CD8-positive, alpha-beta memory T cell (primary cell): ENCODE data around the gene ATP5F1D. TPM values are rescaled to one million over a fixed set of nuclear protein-coding genes. Genes with fewer than 3 reads are reported as not detected.

Experiments
- CTCF ChIA-PET: fragments of 350-600 bp; sonication (Branson Sonifier 250); formaldehyde crosslinking; loops from one replicate; lab custom pipeline; 2021; ENCODE audit warnings: antibody characterized with exemption; lab: Charles Lee
- POLR2A ChIA-PET: fragments of 350-600 bp; sonication (Branson Sonifier 250); formaldehyde crosslinking; loops from one replicate; lab custom pipeline; 2021; ENCODE audit warnings: antibody characterized with exemption; lab: Charles Lee
- DNase-seq, 5 donors: peaks; one replicate each; pipeline versions ENCODE4 v3.0.0 to v3.0.0-alpha.2; 2020 to 2022; ENCODE audit warnings: mixed read lengths in 1 of 5
- H3K27ac ChIP-seq: one replicate; pipeline ENCODE4 v1.7.0; 2013; ENCODE audit warnings: low read depth, mild to moderate bottlenecking, low read length, moderate library complexity
- H3K27me3 ChIP-seq: 2 replicates; pipeline ENCODE4 v1.7.0; 2013; ENCODE audit warnings: low read length, mild to moderate bottlenecking; ENCODE audit not compliant: insufficient read depth, poor library complexity, severe bottlenecking
- H3K36me3 ChIP-seq: 2 replicates; pipeline ENCODE4 v1.7.0; 2013; ENCODE audit warnings: mild to moderate bottlenecking, low read length, moderate library complexity; ENCODE audit not compliant: insufficient read depth
- H3K4me1 ChIP-seq: 2 replicates; pipeline ENCODE4 v1.7.0; 2013; ENCODE audit warnings: mild to moderate bottlenecking, low read length, moderate library complexity; ENCODE audit not compliant: insufficient read depth
- H3K4me3 ChIP-seq: 2 replicates; pipeline ENCODE4 v1.7.0; 2013; ENCODE audit warnings: mild to moderate bottlenecking, low read length
- H3K9me3 ChIP-seq: 2 replicates; pipeline ENCODE4 v1.7.0; 2013; ENCODE audit warnings: mild to moderate bottlenecking, low read length
- H3K27ac Mint-ChIP-seq, 8 donors: one replicate each; pipeline ENCODE4 v1.8.0; 2020 to 2021; ENCODE audit warnings: mixed read lengths in 8 of 8, mild to moderate bottlenecking in 6 of 8, inconsistent platforms in 3 of 8, moderate library complexity in 3 of 8
- H3K27me3 Mint-ChIP-seq, 2 donors: one replicate each; pipeline ENCODE4 v1.8.0; 2020 to 2021; ENCODE audit warnings: mixed read lengths in 2 of 2, mild to moderate bottlenecking in 1 of 2, moderate library complexity in 1 of 2
- H3K36me3 Mint-ChIP-seq, 3 donors: one replicate each; pipeline ENCODE4 v1.8.0; 2020 to 2021; ENCODE audit warnings: mixed read lengths in 3 of 3, inconsistent platforms in 1 of 3, mild to moderate bottlenecking in 1 of 3
- H3K4me1 Mint-ChIP-seq, 3 donors: one replicate each; pipeline ENCODE4 v1.8.0; 2020 to 2021; ENCODE audit warnings: mixed read lengths in 3 of 3, inconsistent platforms in 1 of 3, mild to moderate bottlenecking in 1 of 3
- H3K4me3 Mint-ChIP-seq, 7 donors: one replicate each; pipeline ENCODE4 v1.8.0; 2020 to 2021; ENCODE audit warnings: mixed read lengths in 7 of 7, mild to moderate bottlenecking in 6 of 7, moderate library complexity in 4 of 7, inconsistent platforms in 2 of 7
- H3K9me3 Mint-ChIP-seq, 5 donors: one replicate each; pipeline ENCODE4 v1.8.0; 2020 to 2022; ENCODE audit warnings: mixed read lengths in 5 of 5, mild to moderate bottlenecking in 3 of 5, moderate library complexity in 2 of 5, inconsistent platforms in 1 of 5
- polyA plus RNA-seq: library from polyadenylated mRNA; unstranded; fragments of 300-500 nt; fragmentation: Illumina TruSeq; gene quantifications from one replicate; pipeline ENCODE4 v1.2.3, GENCODE V29; 2021
- total RNA-seq, 2 experiments: library from RNA; stranded (reverse); gene quantifications; one replicate each; pipeline ENCODE4 v1.2.3, GENCODE V29; 2021

The ATP5F1D gene
- total and polyA plus RNA-seq, 3 experiments from 2014 or later: 179 to 271 (median 180) TPM

- Mint-ChIP-seq H3K27ac (peak overlapping the region; percentile 98 to 100 (median 100)), H3K27me3 (peaks cover 0 to 5% of the 10 kb centered on the region in 2 donors), H3K36me3 (peaks cover 4 to 21% (median 4%) of the 10 kb centered on the region in 3 donors), H3K4me1 (peaks cover 47 to 76% (median 49%) of the 10 kb centered on the region in 3 donors), H3K4me3 (peak overlapping the region; percentile 89 to 96 (median 92)), H3K9me3 (no peaks in the 10 kb centered on the region)
- DNase-seq: peak; percentile 44 to 69 (median 51)
- H3K27ac ChIP-seq: peak overlapping the region; percentile 98
- ChIA-PET CTCF (interaction anchor here (1.0 to 10.3 kb wide), 5 partner anchors 9 to 62 kb away, joined by 3 to 484 read pairs (median 3); partner anchors contain the start of gene ATP5F1D), POLR2A (interaction anchor here (1.0 to 2.0 kb wide), 6 partner anchors 9 to 18 kb away, joined by 3 to 8 read pairs (median 6); partner anchors contain the start of gene FAM174C)
- peak overlapping the region; percentile 95 for H3K4me3 ChIP-seq
- no peaks in the 10 kb centered on the region for H3K27me3 ChIP-seq
- no peaks in the 10 kb centered on the region for H3K9me3 ChIP-seq
- peaks cover 8% of the 10 kb centered on the region for H3K36me3 ChIP-seq
- peaks cover 66% of the 10 kb centered on the region for H3K4me1 ChIP-seq
Observed at GRCh38 chr19:1261798-1262622, 20.5 kb downstream of the ATP5F1D start.

GRCh38 chr19:1262623-1263123 lies 21.1 kb downstream of the ATP5F1D start:
- Mint-ChIP-seq H3K4me1 (peaks cover 49 to 77% (median 49%) of the 10 kb centered on the region in 3 donors), H3K4me3 (peak overlapping the region in 6 of 7 donors; percentile 23 to 65 (median 47)), H3K27ac (peak overlapping the region; percentile 52 to 91 (median 75)), H3K9me3 (no peaks in the 10 kb centered on the region), H3K27me3 (peaks cover 0 to 5% of the 10 kb centered on the region in 2 donors), H3K36me3 (peaks cover 0 to 17% (median under 1%) of the 10 kb centered on the region in 3 donors)
- ChIA-PET POLR2A (interaction anchor here (0.6 to 1.9 kb wide), 3 partner anchors 9 to 19 kb away, joined by 6 to 8 read pairs (median 6); no protein-coding TSS in a partner anchor), CTCF (interaction anchor here (1.0 to 10.3 kb wide), 4 partner anchors 11 to 63 kb away, joined by 3 to 484 read pairs (median 3); partner anchors contain the start of gene ATP5F1D)
- Histone ChIP-seq H3K27ac (peak overlapping the region; percentile 98), H3K4me3 (no peak overlapping the region), H3K9me3 (no peaks in the 10 kb centered on the region), H3K4me1 (peaks cover 67% of the 10 kb centered on the region), H3K36me3 (peaks cover 5% of the 10 kb centered on the region), H3K27me3 (no peaks in the 10 kb centered on the region)
- DNase-seq: no peak

- ChIA-PET CTCF (interaction anchor here (1.0 to 10.3 kb wide), 3 partner anchors 10 to 19 kb away, joined by 3 to 484 read pairs (median 5); partner anchors contain the start of gene ATP5F1D), POLR2A (interaction anchor here (0.6 to 1.9 kb wide), 2 partner anchors 17 to 19 kb away, joined by 6 read pairs; no protein-coding TSS in a partner anchor)
- no peak for DNase-seq
- H3K27ac Mint-ChIP-seq: peak overlapping the region; percentile 61 to 91 (median 73)
- H3K4me1 Mint-ChIP-seq: peaks cover 43 to 77% (median 47%) of the 10 kb centered on the region in 3 donors
- peaks cover 0 to 11% (median 0%) of the 10 kb centered on the region in 3 donors for H3K36me3 Mint-ChIP-seq
- Histone ChIP-seq H3K27me3 (no peaks in the 10 kb centered on the region), H3K4me3 (no peak overlapping the region), H3K4me1 (peaks cover 67% of the 10 kb centered on the region), H3K36me3 (peaks cover under 1% of the 10 kb centered on the region), H3K9me3 (no peaks in the 10 kb centered on the region), H3K27ac (no peak overlapping the region)
- no peaks in the 10 kb centered on the region for H3K9me3 Mint-ChIP-seq
- peak overlapping the region; percentile 17 to 65 (median 39) for H3K4me3 Mint-ChIP-seq
- peaks cover 0 to 5% of the 10 kb centered on the region in 2 donors for H3K27me3 Mint-ChIP-seq
Observed at GRCh38 chr19:1263188-1263587, 21.6 kb downstream of the ATP5F1D start.

GRCh38 chr19:1264801-1265614 lies 23.5 kb downstream of the ATP5F1D start:
- ChIA-PET POLR2A (interaction anchor here (1.8 to 5.0 kb wide), 3 partner anchors 10 to 20 kb away, joined by 7 to 280 read pairs (median 56); no protein-coding TSS in a partner anchor), CTCF (interaction anchor here (1.5 to 10.3 kb wide), 3 partner anchors 10 to 188 kb away, joined by 11 to 484 read pairs (median 99); partner anchors contain the start of gene ATP5F1D)
- no peaks in the 10 kb centered on the region for H3K27me3 ChIP-seq
- H3K36me3 ChIP-seq: no peaks in the 10 kb centered on the region
- peaks cover 0 to 2% of the 10 kb centered on the region in 2 donors for H3K27me3 Mint-ChIP-seq
- no peaks in the 10 kb centered on the region for H3K9me3 Mint-ChIP-seq
- peaks cover 59% of the 10 kb centered on the region for H3K4me1 ChIP-seq
- no peak for DNase-seq
- H3K9me3 ChIP-seq: no peaks in the 10 kb centered on the region
- peaks cover 34 to 72% (median 37%) of the 10 kb centered on the region in 3 donors for H3K4me1 Mint-ChIP-seq
- H3K36me3 Mint-ChIP-seq: peaks cover under 1 to 6% (median under 1%) of the 10 kb centered on the region in 3 donors
- peak overlapping the region; percentile 4 for H3K27ac ChIP-seq
- no peak overlapping the region for H3K4me3 ChIP-seq
- peak overlapping the region in 7 of 8 donors; percentile 68 to 91 (median 86) for H3K27ac Mint-ChIP-seq
- H3K4me3 Mint-ChIP-seq: peak overlapping the region; percentile 16 to 84 (median 52)

- H3K4me3 ChIP-seq: peak overlapping the region; percentile 62
- ChIA-PET CTCF (interaction anchor here (1.1 to 10.3 kb wide), 7 partner anchors 10 to 240 kb away, joined by 3 to 484 read pairs (median 8); partner anchors contain the start of genes ATP5F1D, CNN2 and FAM174C), POLR2A (interaction anchor here (1.8 to 5.0 kb wide), 4 partner anchors 10 to 21 kb away, joined by 7 to 280 read pairs (median 37); partner anchors contain the start of gene FAM174C)
- no peaks in the 10 kb centered on the region for H3K9me3 Mint-ChIP-seq
- peaks cover 59% of the 10 kb centered on the region for H3K4me1 ChIP-seq
- H3K36me3 Mint-ChIP-seq: peaks cover 3 to 13% (median 3%) of the 10 kb centered on the region in 3 donors
- H3K36me3 ChIP-seq: no peaks in the 10 kb centered on the region
- peak in 4 of 5 donors; percentile 38 to 85 (median 42) for DNase-seq
- no peaks in the 10 kb centered on the region for H3K9me3 ChIP-seq
- peaks cover 40 to 74% (median 43%) of the 10 kb centered on the region in 3 donors for H3K4me1 Mint-ChIP-seq
- H3K4me3 Mint-ChIP-seq: peak overlapping the region; percentile 38 to 88 (median 68)
- peak overlapping the region; percentile 73 for H3K27ac ChIP-seq
- H3K27me3 Mint-ChIP-seq: peaks cover 0 to 4% of the 10 kb centered on the region in 2 donors
- no peaks in the 10 kb centered on the region for H3K27me3 ChIP-seq
- peak overlapping the region; percentile 33 to 96 (median 80) for H3K27ac Mint-ChIP-seq
Observed at GRCh38 chr19:1265615-1266128, 24.1 kb downstream of the ATP5F1D start.

GRCh38 chr19:1266129-1266915 lies 24.8 kb downstream of the ATP5F1D start:
- POLR2A ChIA-PET: interaction anchor here (0.5 to 5.0 kb wide), 10 partner anchors 9 to 198 kb away, joined by 3 to 280 read pairs (median 7); partner anchors contain the start of genes ATP5F1D and FAM174C
- CTCF ChIA-PET: interaction anchor here (0.8 to 10.3 kb wide), 16 partner anchors 9 to 359 kb away, joined by 3 to 484 read pairs (median 4); partner anchors contain the start of genes ATP5F1D, CNN2, FAM174C and NDUFS7
- H3K27ac ChIP-seq: peak overlapping the region; percentile 73
- DNase-seq: peak; percentile 74 to 92 (median 86)
- Mint-ChIP-seq H3K36me3 (peaks cover 3 to 19% (median 3%) of the 10 kb centered on the region in 3 donors), H3K27me3 (peaks cover 0 to 4% of the 10 kb centered on the region in 2 donors), H3K4me3 (peak overlapping the region; percentile 41 to 88 (median 68)), H3K27ac (peak overlapping the region; percentile 76 to 96 (median 81)), H3K9me3 (no peaks in the 10 kb centered on the region), H3K4me1 (peaks cover 45 to 76% (median 48%) of the 10 kb centered on the region in 3 donors)
- no peaks in the 10 kb centered on the region for H3K27me3 ChIP-seq
- peak overlapping the region; percentile 62 for H3K4me3 ChIP-seq
- H3K36me3 ChIP-seq: peaks cover 6% of the 10 kb centered on the region
- H3K4me1 ChIP-seq: peaks cover 64% of the 10 kb centered on the region
- no peaks in the 10 kb centered on the region for H3K9me3 ChIP-seq
